ENCODE data around the gene C1QTNF9B. TPM values are rescaled to one million over a fixed set of nuclear protein-coding genes. Genes with fewer than 3 reads are reported as not detected.

Gene C1QTNF9B
- total and polyA plus RNA-seq, 4 donors, result 0.08 to 0.24 TPM; not detected in 2

DNA sequence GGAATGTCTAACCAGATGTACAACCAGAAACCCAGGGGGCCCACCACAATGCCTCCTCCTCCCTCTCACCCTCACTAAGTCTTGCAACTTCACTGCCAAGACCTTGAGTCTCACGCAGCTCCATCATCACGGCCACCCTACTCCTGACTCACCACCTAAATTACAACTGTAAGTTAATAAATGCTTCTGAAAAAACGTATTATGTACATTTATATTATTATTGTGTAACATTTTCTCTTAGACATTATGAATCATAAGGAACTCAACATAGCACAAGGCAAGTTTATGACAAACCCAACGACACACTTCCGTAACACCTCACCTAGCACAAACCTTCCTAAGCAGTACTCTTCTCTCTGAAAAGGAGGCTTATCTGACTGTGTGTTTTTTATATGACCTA is 28.8 kb downstream of the C1QTNF9B start (continued):
- TF ChIP-seq YY1 (IDR thresholded peaks at IDR 0.05), result no peak

DNA sequence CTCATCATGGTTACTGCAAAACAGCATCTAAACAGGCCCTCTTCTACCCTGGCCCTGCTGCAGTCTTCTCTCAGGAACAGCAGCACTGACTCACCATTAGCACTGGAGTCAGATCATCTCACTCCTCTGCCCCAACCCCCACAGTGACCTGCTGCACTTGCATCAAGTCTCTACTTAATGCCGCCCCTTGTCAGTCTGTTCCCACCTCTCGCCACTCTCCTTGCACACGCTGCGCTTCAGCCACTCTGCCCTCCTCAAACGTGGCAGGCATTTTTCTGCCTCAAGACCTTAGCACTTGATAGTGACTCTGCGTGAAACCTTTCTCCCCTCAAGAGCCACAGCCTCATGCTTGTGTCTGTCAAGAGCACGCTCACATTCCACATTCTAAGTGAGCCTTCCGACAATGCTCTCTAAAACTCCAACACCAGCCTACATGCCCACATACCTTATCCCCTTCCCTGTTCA is 30.2 kb downstream of the C1QTNF9B start:
- no peak for DNase-seq (ENCODE audit: low spot score)
- no peaks in the 10 kb centered on the region for H3K4me1 ChIP-seq (ENCODE audit: control insufficient read depth in 4 of 4, insufficient read depth in 4 of 4, low read length in 3 of 4)
- H3K27me3 ChIP-seq (ENCODE audit: control insufficient read depth in 4 of 4, insufficient read depth in 4 of 4, low read length in 3 of 4), result no peaks in the 10 kb centered on the region
- no peaks in the 10 kb centered on the region for H3K36me3 ChIP-seq (ENCODE audit: control insufficient read depth in 4 of 4, insufficient read depth in 3 of 4, low read depth in 1 of 4, low read length in 3 of 4)
- WGBS, result 91% methylated on average over 8 of the region's 8 CpGs
- no peak overlapping the region for H3K27ac ChIP-seq (ENCODE audit: low read depth in 1 of 2, low read length in 2 of 2)
- no peak overlapping the region for H3K9ac ChIP-seq (ENCODE audit: low read depth in 1 of 2, low read length in 2 of 2)
- TF ChIP-seq RXRA (IDR thresholded peaks at IDR 0.05) (no peak), TAF1 (conservative IDR thresholded peaks at IDR 0.05) (no peak), FOXA1 (IDR thresholded peaks at IDR 0.05) (no peak), HNF4A (conservative IDR thresholded peaks at IDR 0.05) (no peak), EGR1 (IDR thresholded peaks at IDR 0.05; ENCODE audit: low read depth in 2 of 2) (no peak)
- TF ChIP-seq, protein P1, sequence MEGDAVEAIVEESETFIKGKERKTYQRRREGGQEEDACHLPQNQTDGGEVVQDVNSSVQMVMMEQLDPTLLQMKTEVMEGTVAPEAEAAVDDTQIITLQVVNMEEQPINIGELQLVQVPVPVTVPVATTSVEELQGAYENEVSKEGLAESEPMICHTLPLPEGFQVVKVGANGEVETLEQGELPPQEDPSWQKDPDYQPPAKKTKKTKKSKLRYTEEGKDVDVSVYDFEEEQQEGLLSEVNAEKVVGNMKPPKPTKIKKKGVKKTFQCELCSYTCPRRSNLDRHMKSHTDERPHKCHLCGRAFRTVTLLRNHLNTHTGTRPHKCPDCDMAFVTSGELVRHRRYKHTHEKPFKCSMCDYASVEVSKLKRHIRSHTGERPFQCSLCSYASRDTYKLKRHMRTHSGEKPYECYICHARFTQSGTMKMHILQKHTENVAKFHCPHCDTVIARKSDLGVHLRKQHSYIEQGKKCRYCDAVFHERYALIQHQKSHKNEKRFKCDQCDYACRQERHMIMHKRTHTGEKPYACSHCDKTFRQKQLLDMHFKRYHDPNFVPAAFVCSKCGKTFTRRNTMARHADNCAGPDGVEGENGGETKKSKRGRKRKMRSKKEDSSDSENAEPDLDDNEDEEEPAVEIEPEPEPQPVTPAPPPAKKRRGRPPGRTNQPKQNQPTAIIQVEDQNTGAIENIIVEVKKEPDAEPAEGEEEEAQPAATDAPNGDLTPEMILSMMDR (IDR thresholded peaks at IDR 0.05; ENCODE audit: low read depth, low read length, missing input control), result no peak
- TF ChIP-seq, protein P2, sequence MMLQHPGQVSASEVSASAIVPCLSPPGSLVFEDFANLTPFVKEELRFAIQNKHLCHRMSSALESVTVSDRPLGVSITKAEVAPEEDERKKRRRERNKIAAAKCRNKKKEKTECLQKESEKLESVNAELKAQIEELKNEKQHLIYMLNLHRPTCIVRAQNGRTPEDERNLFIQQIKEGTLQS (IDR thresholded peaks at IDR 0.05), result no peak
- TF ChIP-seq, protein P3, sequence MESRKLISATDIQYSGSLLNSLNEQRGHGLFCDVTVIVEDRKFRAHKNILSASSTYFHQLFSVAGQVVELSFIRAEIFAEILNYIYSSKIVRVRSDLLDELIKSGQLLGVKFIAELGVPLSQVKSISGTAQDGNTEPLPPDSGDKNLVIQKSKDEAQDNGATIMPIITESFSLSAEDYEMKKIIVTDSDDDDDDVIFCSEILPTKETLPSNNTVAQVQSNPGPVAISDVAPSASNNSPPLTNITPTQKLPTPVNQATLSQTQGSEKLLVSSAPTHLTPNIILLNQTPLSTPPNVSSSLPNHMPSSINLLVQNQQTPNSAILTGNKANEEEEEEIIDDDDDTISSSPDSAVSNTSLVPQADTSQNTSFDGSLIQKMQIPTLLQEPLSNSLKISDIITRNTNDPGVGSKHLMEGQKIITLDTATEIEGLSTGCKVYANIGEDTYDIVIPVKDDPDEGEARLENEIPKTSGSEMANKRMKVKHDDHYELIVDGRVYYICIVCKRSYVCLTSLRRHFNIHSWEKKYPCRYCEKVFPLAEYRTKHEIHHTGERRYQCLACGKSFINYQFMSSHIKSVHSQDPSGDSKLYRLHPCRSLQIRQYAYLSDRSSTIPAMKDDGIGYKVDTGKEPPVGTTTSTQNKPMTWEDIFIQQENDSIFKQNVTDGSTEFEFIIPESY (IDR thresholded peaks at IDR 0.05), result no peak
- TF ChIP-seq, protein P4, sequence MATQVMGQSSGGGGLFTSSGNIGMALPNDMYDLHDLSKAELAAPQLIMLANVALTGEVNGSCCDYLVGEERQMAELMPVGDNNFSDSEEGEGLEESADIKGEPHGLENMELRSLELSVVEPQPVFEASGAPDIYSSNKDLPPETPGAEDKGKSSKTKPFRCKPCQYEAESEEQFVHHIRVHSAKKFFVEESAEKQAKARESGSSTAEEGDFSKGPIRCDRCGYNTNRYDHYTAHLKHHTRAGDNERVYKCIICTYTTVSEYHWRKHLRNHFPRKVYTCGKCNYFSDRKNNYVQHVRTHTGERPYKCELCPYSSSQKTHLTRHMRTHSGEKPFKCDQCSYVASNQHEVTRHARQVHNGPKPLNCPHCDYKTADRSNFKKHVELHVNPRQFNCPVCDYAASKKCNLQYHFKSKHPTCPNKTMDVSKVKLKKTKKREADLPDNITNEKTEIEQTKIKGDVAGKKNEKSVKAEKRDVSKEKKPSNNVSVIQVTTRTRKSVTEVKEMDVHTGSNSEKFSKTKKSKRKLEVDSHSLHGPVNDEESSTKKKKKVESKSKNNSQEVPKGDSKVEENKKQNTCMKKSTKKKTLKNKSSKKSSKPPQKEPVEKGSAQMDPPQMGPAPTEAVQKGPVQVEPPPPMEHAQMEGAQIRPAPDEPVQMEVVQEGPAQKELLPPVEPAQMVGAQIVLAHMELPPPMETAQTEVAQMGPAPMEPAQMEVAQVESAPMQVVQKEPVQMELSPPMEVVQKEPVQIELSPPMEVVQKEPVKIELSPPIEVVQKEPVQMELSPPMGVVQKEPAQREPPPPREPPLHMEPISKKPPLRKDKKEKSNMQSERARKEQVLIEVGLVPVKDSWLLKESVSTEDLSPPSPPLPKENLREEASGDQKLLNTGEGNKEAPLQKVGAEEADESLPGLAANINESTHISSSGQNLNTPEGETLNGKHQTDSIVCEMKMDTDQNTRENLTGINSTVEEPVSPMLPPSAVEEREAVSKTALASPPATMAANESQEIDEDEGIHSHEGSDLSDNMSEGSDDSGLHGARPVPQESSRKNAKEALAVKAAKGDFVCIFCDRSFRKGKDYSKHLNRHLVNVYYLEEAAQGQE (IDR thresholded peaks at IDR 0.05), result no peak
- no peak overlapping the region for H3K4me3 ChIP-seq (ENCODE audit: low read depth in 1 of 3, low read length in 3 of 3)
- H3K9me3 ChIP-seq (ENCODE audit: control insufficient read depth in 4 of 4, low read length in 3 of 4), result no peaks in the 10 kb centered on the region

DNA sequence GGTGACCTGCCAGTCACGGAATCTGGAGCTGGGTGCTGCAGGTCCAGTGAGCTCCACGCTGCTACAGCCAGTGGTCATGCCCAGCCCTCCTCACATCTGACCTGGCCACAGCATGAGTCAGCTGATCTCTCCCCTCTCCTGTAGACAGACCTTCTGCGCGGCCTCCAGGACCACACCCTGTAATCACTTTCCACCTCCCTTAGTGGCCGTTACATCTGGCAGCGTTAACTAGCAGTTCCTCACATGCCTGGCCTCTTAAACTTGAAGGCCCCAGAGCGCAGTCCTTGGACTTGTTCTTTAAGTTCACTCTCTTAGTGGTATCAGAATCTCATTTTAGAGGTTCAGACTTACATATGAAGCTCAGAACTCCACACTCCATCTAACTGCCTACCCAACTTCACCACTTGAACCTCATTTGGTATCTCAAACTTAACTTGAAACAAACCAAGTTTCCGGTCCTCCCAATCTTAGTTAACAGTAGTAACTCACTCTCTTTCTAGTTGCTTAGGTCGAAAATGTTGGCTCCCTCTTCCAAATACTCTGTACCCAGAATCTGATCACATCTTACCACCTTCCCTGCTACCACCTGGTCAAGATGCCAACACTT is 30.8 kb downstream of the C1QTNF9B start:
- Histone ChIP-seq H3K36me3 (ENCODE audit: control insufficient read depth in 4 of 4, insufficient read depth in 3 of 4, low read depth in 1 of 4, low read length in 3 of 4) (no peaks in the 10 kb centered on the region), H3K9me3 (ENCODE audit: control insufficient read depth in 4 of 4, low read length in 3 of 4) (no peaks in the 10 kb centered on the region), H3K4me3 (ENCODE audit: low read depth in 1 of 3, low read length in 3 of 3) (no peak overlapping the region), H3K27ac (ENCODE audit: low read depth in 1 of 2, low read length in 2 of 2) (no peak overlapping the region), H3K9ac (ENCODE audit: low read depth in 1 of 2, low read length in 2 of 2) (no peak overlapping the region), H3K4me1 (ENCODE audit: control insufficient read depth in 4 of 4, insufficient read depth in 4 of 4, low read length in 3 of 4) (no peaks in the 10 kb centered on the region), H3K27me3 (ENCODE audit: control insufficient read depth in 4 of 4, insufficient read depth in 4 of 4, low read length in 3 of 4) (no peaks in the 10 kb centered on the region)
- 91% methylated on average over 9 of the region's 9 CpGs for WGBS
- DNase-seq (ENCODE audit: low spot score), result peak; percentile 75
- no peak for TF ChIP-seq NR2F2 (IDR thresholded peaks at IDR 0.05)
- TF ChIP-seq TAF1 (conservative IDR thresholded peaks at IDR 0.05), result no peak
- no peak for TF ChIP-seq FOXA1 (IDR thresholded peaks at IDR 0.05)
- no peak for TF ChIP-seq HNF4G (IDR thresholded peaks at IDR 0.05)
- no peak for TF ChIP-seq HNF4A (conservative IDR thresholded peaks at IDR 0.05)
- TF ChIP-seq GABPA (IDR thresholded peaks at IDR 0.05 in 1 of 2, conservative IDR thresholded peaks at IDR 0.05 in 1 of 2), result no peak
- TF ChIP-seq, protein P5, sequence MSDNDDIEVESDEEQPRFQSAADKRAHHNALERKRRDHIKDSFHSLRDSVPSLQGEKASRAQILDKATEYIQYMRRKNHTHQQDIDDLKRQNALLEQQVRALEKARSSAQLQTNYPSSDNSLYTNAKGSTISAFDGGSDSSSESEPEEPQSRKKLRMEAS (IDR thresholded peaks at IDR 0.05), result no peak
- TF ChIP-seq EGR1 (IDR thresholded peaks at IDR 0.05; ENCODE audit: low read depth in 2 of 2), result no peak
- no peak for TF ChIP-seq SP1 (IDR thresholded peaks at IDR 0.05)

Measured in liver (tissue), 9 donors.